NT2/D1 (cell line): ENCODE data around the gene EHD1.

Experiments
- YY1 ChIP-seq: IDR thresholded peaks from 2 replicates; pipeline ENCODE4 v1.6.1; 2011; ENCODE audit not compliant: insufficient read length, insufficient read depth
- ZNF274 ChIP-seq: IDR thresholded peaks from 2 replicates; pipeline ENCODE4 v1.6.1; 2011; ENCODE audit warnings: mild to moderate bottlenecking, low read depth, low read length

DNA sequence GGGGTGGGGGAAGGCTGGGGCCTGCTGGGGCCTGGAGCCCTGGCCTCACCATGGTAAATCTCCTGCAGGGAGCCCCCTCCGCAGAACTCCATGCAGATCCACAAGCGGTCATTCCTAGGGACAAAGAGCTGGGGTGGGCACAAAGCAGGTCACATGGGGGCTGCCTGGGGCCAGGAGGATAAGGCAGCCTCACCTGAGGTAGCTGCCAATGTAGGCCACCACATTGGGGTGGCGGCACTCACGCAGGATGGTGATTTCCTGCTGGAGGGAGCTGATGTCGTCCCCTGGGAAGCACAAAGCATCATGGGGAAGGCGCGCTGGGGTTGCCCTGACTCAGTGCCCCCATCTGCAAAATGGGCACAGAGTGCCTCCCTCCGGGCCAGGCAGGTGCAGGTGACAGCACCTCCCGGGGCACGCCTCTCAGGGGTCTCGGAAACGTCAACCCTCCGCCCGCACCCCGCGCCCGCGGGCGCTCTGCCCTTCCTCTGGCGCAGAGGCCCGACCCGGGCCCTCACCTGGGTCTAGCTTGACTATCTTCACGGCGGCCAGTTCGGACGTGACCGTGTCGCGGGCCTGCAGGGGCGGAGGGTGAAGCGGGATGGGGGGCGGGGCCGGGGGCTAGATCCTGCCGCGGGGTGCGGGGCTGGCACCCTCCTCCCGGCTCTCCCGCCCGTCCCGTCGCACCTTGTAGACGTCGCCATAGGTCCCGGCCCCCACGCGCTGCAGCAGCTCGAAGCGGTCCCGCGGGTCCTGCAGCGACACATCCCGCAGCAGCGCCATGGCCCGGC is 75.9 kb downstream of the EHD1 start:
- TF ChIP-seq ZNF274 (no peak), YY1 (no peak)
